ENCODE data around the gene PCDHGA10. TPM values are rescaled to one million over a fixed set of nuclear protein-coding genes. Genes with fewer than 3 reads are reported as not detected.
"Not testable (repeated sequence)": the region's sequence is repeated elsewhere in the genome, so short reads cannot be mapped to it uniquely, and the experiment has no call there.

PCDHGA10 gene
- 0.52 TPM for total RNA-seq

DNA sequence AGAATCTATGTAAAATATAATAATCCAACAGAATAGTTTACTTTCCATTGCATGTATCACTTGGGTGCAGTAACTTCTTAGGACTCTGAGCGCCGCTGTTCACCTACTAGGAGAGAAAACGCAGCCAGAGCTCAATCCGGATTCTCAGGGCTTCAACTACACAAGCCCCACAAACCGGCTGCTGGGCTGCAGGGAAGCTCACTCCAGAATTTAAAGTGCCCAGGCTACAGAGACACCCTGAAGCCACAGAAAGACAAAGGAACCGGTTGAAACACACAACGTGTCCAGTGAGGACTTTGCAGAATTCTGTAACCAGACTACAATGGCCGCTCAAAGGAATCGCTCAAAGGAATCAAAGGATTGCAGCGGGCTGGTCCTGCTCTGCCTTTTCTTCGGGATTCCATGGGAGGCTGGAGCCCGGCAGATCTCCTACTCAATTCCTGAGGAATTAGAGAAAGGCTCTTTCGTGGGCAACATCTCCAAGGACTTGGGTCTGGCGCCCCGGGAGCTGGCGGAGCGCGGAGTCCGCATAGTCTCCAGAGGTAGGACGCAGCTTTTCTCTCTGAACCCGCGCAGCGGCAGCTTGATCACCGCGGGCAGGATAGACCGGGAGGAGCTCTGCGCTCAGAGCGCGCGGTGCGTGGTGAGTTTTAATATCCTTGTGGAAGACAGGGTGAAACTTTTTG is at the start of gene PCDHGA10:
PCDHGA10 (plus strand) TSS at position 134 of the 686 bp plus-strand sequence; CDS start at position 323, 189 bp downstream.
- H3K4me1 ChIP-seq (ENCODE audit: insufficient read depth, low read length): peaks cover 16% of the 10 kb centered on the region
- H3K9me3 ChIP-seq (ENCODE audit: low read depth, low read length): peaks cover 5% of the 10 kb centered on the region
- peaks cover 95% of the 10 kb centered on the region for H3K27me3 ChIP-seq (ENCODE audit: insufficient read depth, low read length)
- peak within 1 kb of the TSS; percentile 32 for H3K4me3 ChIP-seq (ENCODE audit: low read length)

DNA sequence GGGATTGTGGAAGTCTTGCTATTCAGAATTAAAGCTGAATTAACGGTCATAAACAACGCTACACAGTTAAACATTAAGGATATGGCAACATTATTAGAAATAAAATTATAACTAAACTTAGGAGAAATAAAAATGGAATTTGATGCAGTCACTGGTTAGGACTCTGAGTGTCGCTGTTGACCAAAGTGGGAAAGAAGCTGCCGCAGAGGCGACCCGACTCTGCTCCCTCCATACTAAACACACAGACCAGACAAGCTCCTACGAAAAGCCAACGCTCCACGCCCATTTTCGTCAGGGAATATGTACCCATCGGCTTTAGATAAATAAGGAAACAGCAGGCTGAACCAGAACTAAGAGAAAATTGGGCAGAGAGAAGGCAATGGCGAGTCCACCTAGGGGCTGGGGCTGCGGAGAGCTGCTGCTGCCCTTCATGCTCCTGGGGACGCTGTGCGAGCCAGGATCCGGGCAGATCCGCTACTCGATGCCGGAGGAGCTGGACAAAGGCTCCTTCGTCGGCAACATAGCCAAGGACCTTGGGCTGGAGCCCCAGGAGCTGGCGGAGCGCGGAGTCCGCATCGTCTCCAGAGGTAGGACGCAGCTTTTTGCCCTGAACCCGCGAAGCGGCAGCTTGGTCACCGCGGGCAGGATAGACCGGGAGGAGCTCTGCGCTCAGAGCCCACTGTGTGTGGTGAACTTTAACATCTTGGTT is 48.7 kb upstream of the PCDHGA10 start, which contains the start of gene PCDHGA5:
PCDHGA5 (plus strand) TSS at position 211 of the 709 bp plus-strand sequence; CDS start at position 380, 169 bp downstream.
- Histone ChIP-seq H3K4me3 (ENCODE audit: low read length) (no peak within 1 kb of the TSS), H3K27me3 (ENCODE audit: insufficient read depth, low read length) (peaks cover 93% of the 10 kb centered on the region), H3K9me3 (ENCODE audit: low read depth, low read length) (peaks cover 14% of the 10 kb centered on the region)

GRCh38 chr5:141366016-141366896 is 46.5 kb upstream of the PCDHGA10 start:
- peaks cover 17% of the 10 kb centered on the region for H3K9me3 ChIP-seq (ENCODE audit: low read depth, low read length)
- no peak overlapping the region for H3K4me3 ChIP-seq (ENCODE audit: low read length)
- H3K27me3 ChIP-seq (ENCODE audit: insufficient read depth, low read length): peaks cover 94% of the 10 kb centered on the region

More for the DNA sequence above, 48.7 kb upstream of the PCDHGA10 start, which contains the start of gene PCDHGA5:
- no peaks in the 10 kb centered on the region for H3K4me1 ChIP-seq (ENCODE audit: insufficient read depth, low read length)

GRCh38 chr5:141369994-141370848 is 42.6 kb upstream of the PCDHGA10 start, which contains the start of gene PCDHGB3:
Gene PCDHGB3, plus strand, starts transcription at chr5:141370242. Its CDS starts 153 bp downstream, at chr5:141370395.
- H3K4me3 ChIP-seq (ENCODE audit: low read length): no peak within 1 kb of the TSS
- peaks cover 5% of the 10 kb centered on the region for H3K4me1 ChIP-seq (ENCODE audit: insufficient read depth, low read length)
- peaks cover 15% of the 10 kb centered on the region for H3K9me3 ChIP-seq (ENCODE audit: low read depth, low read length)
- peaks cover 98% of the 10 kb centered on the region for H3K27me3 ChIP-seq (ENCODE audit: insufficient read depth, low read length)

More at GRCh38 chr5:141366016-141366896, 46.5 kb upstream of the PCDHGA10 start:
- peaks cover 5% of the 10 kb centered on the region for H3K4me1 ChIP-seq (ENCODE audit: insufficient read depth, low read length)

DNA sequence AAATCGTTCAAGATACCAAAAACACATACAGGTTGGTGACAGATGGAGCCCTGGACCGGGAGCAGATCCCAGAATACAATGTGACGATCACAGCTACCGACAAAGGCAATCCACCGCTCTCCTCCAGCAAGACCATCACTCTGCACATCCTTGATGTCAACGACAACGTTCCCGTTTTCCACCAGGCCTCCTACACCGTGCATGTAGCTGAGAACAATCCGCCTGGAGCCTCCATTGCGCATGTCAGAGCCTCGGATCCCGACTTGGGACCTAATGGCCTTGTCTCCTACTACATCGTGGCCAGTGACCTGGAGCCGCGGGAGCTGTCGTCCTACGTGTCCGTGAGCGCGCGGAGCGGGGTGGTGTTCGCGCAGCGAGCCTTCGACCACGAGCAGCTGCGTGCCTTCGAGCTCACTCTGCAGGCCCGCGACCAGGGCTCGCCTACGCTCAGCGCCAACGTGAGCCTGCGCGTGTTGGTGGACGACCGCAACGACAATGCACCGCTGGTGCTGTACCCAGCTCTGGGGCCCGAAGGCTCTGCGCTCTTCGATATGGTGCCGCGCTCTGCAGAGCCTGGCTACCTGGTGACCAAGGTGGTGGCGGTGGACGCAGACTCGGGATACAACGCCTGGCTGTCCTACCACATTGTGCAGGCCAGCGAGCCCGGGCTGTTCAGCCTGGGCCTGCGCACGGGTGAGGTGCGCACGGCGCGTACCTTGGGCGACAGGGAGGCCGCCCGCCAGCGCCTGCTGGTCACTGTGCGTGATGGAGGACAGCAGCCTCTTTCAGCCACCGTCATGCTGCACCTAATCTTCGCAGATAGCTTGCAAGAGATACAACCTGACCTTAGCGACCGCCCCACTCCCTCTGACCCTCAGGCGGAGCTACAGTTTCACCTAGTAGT is 41.0 kb upstream of the PCDHGA10 start:
- no peak overlapping the region for H3K4me3 ChIP-seq (ENCODE audit: low read length)
- H3K4me1 ChIP-seq (ENCODE audit: insufficient read depth, low read length): peaks cover 5% of the 10 kb centered on the region
- peaks cover 88% of the 10 kb centered on the region for H3K27me3 ChIP-seq (ENCODE audit: insufficient read depth, low read length)
- peaks cover 12% of the 10 kb centered on the region for H3K9me3 ChIP-seq (ENCODE audit: low read depth, low read length)

DNA sequence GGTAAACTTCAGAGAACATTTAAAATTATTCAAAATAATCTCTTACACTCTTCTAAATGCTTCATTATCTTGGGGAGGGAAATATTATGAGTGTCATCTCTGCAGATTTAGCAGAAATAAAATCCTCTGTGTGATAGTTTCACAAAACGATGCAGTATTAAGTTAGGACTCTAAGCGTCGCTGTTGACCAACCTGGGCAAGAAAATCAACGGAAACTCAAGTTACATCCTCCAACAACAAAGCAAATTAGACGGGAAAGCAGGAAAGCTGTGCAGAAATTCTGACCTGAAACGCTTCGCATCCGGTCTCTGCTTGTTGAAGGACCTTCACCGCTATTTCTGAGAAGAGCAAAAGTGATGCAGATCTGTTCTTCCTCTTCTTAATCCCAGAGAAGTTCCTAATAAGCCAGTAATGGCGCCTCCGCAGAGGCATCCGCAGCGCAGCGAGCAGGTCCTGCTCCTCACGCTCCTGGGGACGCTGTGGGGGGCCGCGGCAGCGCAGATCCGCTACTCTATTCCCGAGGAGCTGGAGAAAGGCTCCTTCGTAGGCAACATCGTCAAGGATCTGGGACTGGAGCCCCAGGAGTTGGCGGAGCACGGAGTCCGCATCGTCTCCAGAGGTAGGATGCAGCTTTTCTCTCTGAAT is 39.0 kb upstream of the PCDHGA10 start, which contains the start of gene PCDHGA6:
PCDHGA6 (plus strand) TSS at position 219 of the 645 bp plus-strand sequence; CDS start at position 412, 193 bp downstream.
- peaks cover 16% of the 10 kb centered on the region for H3K9me3 ChIP-seq (ENCODE audit: low read depth, low read length)
- H3K4me1 ChIP-seq (ENCODE audit: insufficient read depth, low read length): peaks cover 5% of the 10 kb centered on the region
- H3K27me3 ChIP-seq (ENCODE audit: insufficient read depth, low read length): peaks cover 81% of the 10 kb centered on the region
- no peak within 1 kb of the TSS for H3K4me3 ChIP-seq (ENCODE audit: low read length)

GRCh38 chr5:141374627-141375026 is 38.2 kb upstream of the PCDHGA10 start:
- Histone ChIP-seq H3K4me3 (ENCODE audit: low read length) (no peak overlapping the region), H3K27me3 (ENCODE audit: insufficient read depth, low read length) (peaks cover 76% of the 10 kb centered on the region), H3K9me3 (ENCODE audit: low read depth, low read length) (peaks cover 16% of the 10 kb centered on the region)

DNA sequence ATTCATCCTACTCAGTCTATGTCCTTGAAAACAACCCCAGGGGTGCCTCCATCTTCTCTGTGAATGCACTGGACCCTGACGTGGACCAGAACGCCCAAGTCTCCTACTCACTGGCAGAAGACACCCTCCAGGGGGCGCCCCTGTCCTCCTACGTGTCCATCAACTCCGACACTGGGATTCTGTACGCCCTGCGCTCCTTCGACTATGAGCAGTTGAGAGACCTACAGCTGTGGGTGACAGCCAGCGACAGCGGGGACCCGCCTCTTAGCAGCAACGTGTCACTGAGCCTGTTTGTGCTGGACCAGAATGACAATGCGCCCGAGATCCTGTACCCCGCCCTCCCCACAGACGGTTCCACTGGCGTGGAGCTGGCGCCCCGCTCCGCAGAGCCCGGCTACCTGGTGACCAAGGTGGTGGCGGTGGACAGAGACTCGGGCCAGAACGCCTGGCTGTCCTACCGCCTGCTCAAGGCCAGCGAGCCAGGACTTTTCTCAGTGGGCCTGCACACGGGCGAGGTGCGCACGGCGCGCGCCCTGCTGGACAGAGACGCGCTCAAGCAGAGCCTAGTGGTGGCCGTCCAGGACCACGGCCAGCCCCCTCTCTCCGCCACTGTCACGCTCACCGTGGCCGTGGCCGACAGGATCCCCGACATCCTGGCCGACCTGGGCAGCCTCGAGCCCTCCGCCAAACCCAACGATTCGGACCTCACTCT is 37.2 kb upstream of the PCDHGA10 start:
- Histone ChIP-seq H3K27me3 (ENCODE audit: insufficient read depth, low read length) (peaks cover 74% of the 10 kb centered on the region), H3K9me3 (ENCODE audit: low read depth, low read length) (peaks cover 16% of the 10 kb centered on the region)
- not testable (repeated sequence) for H3K4me1 ChIP-seq (ENCODE audit: insufficient read depth, low read length); H3K4me3 ChIP-seq (ENCODE audit: low read length)

More at GRCh38 chr5:141374627-141375026, 38.2 kb upstream of the PCDHGA10 start:
- peaks cover 5% of the 10 kb centered on the region for H3K4me1 ChIP-seq (ENCODE audit: insufficient read depth, low read length)

- H3K9me3 ChIP-seq (ENCODE audit: low read depth, low read length): peaks cover 8% of the 10 kb centered on the region
- H3K4me3 ChIP-seq (ENCODE audit: low read length): peak within 1 kb of the TSS; percentile 7
- peaks cover 83% of the 10 kb centered on the region for H3K27me3 ChIP-seq (ENCODE audit: insufficient read depth, low read length)
- no peaks in the 10 kb centered on the region for H3K4me1 ChIP-seq (ENCODE audit: insufficient read depth, low read length)
Measured at GRCh38 chr5:141382469-141383294, 30.1 kb upstream of the PCDHGA10 start, which contains the start of gene PCDHGA7. Gene PCDHGA7, plus strand, starts transcription at chr5:141382742. Its CDS starts 158 bp downstream, at chr5:141382900.

DNA sequence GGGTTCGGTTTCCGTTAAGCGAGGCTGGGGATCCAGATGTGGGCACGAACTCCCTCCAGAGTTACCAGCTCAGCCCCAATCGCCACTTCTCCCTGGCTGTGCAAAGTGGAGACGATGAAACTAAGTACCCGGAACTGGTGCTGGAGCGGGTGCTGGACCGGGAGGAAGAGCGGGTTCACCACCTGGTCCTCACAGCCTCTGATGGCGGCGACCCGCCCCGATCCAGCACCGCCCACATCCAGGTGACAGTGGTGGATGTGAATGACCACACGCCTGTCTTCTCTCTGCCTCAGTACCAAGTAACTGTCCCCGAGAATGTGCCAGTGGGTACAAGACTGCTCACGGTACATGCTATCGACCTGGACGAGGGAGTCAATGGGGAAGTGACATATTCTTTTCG is 29.4 kb upstream of the PCDHGA10 start:
- Histone ChIP-seq H3K9me3 (ENCODE audit: low read depth, low read length) (peaks cover 8% of the 10 kb centered on the region), H3K27me3 (ENCODE audit: insufficient read depth, low read length) (peaks cover 84% of the 10 kb centered on the region), H3K4me3 (ENCODE audit: low read length) (no peak overlapping the region), H3K4me1 (ENCODE audit: insufficient read depth, low read length) (no peaks in the 10 kb centered on the region)

- H3K4me3 ChIP-seq (ENCODE audit: low read length): no peak overlapping the region
- H3K27me3 ChIP-seq (ENCODE audit: insufficient read depth, low read length): peaks cover 89% of the 10 kb centered on the region
- no peaks in the 10 kb centered on the region for H3K4me1 ChIP-seq (ENCODE audit: insufficient read depth, low read length)
- peaks cover 8% of the 10 kb centered on the region for H3K9me3 ChIP-seq (ENCODE audit: low read depth, low read length)
Measured at GRCh38 chr5:141384471-141385267, 28.1 kb upstream of the PCDHGA10 start.

All from mononuclear cell (primary cell).